SK-N-MC (cell line): Measurements from ENCODE around the gene CHST13.
A peak's percentile ranks its signal among the peaks of the same experiment; 100 is the strongest.

Experiments
- DNase-seq: peaks from one replicate; pipeline ENCODE4 v3.0.0-alpha.2; 2011; ENCODE audit warnings: low read depth, low spot score
- H3K27ac ChIP-seq: fragments of 200-600 bp; sonication (generic); 2 replicates; pipeline ENCODE4 v1.5.1; 2016; ENCODE audit warnings: mixed run types
- H3K36me3 ChIP-seq: fragments of 200-600 bp; sonication (generic); 2 replicates; pipeline ENCODE4 v1.6.1; 2017; ENCODE audit warnings: antibody characterized with exemption, low read length, mixed read lengths; ENCODE audit not compliant: insufficient read depth
- H3K4me3 ChIP-seq: fragments of 200-600 bp; sonication (generic); 2 replicates; pipeline ENCODE4 v1.5.1; 2016
- H3K9ac ChIP-seq: fragments of 200-600 bp; sonication (generic); 2 replicates; pipeline ENCODE4 v1.8.0; 2017; ENCODE audit warnings: mixed run types, mixed read lengths; ENCODE audit not compliant: insufficient read length
- H3K9me3 ChIP-seq: fragments of 200-600 bp; sonication (generic); 2 replicates; pipeline ENCODE4 v1.6.1; 2017; ENCODE audit warnings: low read depth, mild to moderate bottlenecking, antibody characterized with exemption, low read length, moderate library complexity, mixed read lengths
- EZH2 ChIP-seq: fragments of 200-600 bp; sonication (generic); IDR thresholded peaks from one replicate; pipeline ENCODE4 v1.6.1; 2017; ENCODE audit warnings: antibody characterized with exemption
- FOXP2 ChIP-seq: optimal IDR thresholded peaks from 2 replicates; pipeline ENCODE3; 2011; ENCODE audit warnings: mild to moderate bottlenecking, moderate library complexity; ENCODE audit not compliant: insufficient read depth; ENCODE audit errors: extremely low read length, control extremely low read depth
- POLR2AphosphoS5 ChIP-seq: IDR thresholded peaks from 2 replicates; pipeline ENCODE4 v1.6.1; 2012; ENCODE audit warnings: mild to moderate bottlenecking, low read depth, low read length, borderline replicate concordance

Gene CHST13

GRCh38 chr3:126523745-126524428 lies at the start of gene CHST13:
CHST13 (plus strand) TSS chr3:126524155; CDS start chr3:126524333, 178 bp downstream.
- Histone ChIP-seq H3K36me3 (no peaks in the 10 kb centered on the region), H3K4me3 (peak within 1 kb of the TSS; percentile 78), H3K9me3 (no peaks in the 10 kb centered on the region), H3K27ac (no peak within 1 kb of the TSS), H3K9ac (peak within 1 kb of the TSS; percentile 21)
- TF ChIP-seq FOXP2 (no peak), POLR2AphosphoS5 (no peak), EZH2 (no peak)
- DNase-seq: no peak

GRCh38 chr3:126474498-126475412 lies 49.2 kb upstream of the CHST13 start:
- Histone ChIP-seq H3K9ac (peak overlapping the region; percentile 86), H3K9me3 (no peaks in the 10 kb centered on the region), H3K36me3 (peaks cover 38% of the 10 kb centered on the region), H3K27ac (no peak overlapping the region), H3K4me3 (peak overlapping the region; percentile 81)
- no peak for DNase-seq
- TF ChIP-seq EZH2 (no peak), FOXP2 (no peak), POLR2AphosphoS5 (no peak)

GRCh38 chr3:126475413-126476114 lies 48.4 kb upstream of the CHST13 start, which contains the start of gene ZXDC:
ZXDC (minus strand) TSS chr3:126475891; CDS start chr3:126475865, 26 bp downstream.
- H3K4me3 ChIP-seq: peak within 1 kb of the TSS; percentile 81
- H3K27ac ChIP-seq: peak within 1 kb of the TSS; percentile 64; the same call in 1 of the 2 replicates
- peak within 1 kb of the TSS; percentile 86 for H3K9ac ChIP-seq
- DNase-seq: peak; percentile 52
- TF ChIP-seq FOXP2 (no peak), EZH2 (no peak), POLR2AphosphoS5 (no peak; the same call in 1 of the 2 replicates)
- peaks cover 30% of the 10 kb centered on the region for H3K36me3 ChIP-seq
- no peaks in the 10 kb centered on the region for H3K9me3 ChIP-seq

- peak overlapping the region; percentile 78 for H3K4me3 ChIP-seq
- peak overlapping the region; percentile 64; the same call in 1 of the 2 replicates for H3K27ac ChIP-seq
- TF ChIP-seq EZH2 (no peak), FOXP2 (no peak), POLR2AphosphoS5 (peak; percentile 71)
- peak overlapping the region; percentile 62 for H3K9ac ChIP-seq
- H3K36me3 ChIP-seq: peaks cover 22% of the 10 kb centered on the region
- DNase-seq: no peak
- H3K9me3 ChIP-seq: no peaks in the 10 kb centered on the region
Measured at GRCh38 chr3:126476166-126477060, 47.5 kb upstream of the CHST13 start.

DNA sequence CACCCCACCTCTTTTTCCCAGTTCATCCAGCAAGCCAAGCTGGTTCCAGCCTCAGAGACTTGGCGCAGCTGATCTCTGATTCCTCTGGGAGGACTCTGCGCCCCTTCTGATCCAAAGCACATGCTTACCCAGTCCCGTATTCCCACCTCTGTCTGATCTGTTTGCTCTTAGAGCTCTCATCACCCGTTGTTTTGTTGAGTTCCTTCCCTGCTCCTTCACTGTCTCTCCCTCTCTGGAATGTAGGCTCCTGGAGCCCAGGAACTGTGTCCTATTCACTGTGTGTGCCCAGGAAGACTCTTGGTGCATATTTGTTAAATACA lies 46.9 kb upstream of the CHST13 start:
- peak overlapping the region; percentile 43; the same call in 1 of the 2 replicates for H3K27ac ChIP-seq
- peaks cover 16% of the 10 kb centered on the region for H3K36me3 ChIP-seq
- no peak for TF ChIP-seq FOXP2
- TF ChIP-seq POLR2AphosphoS5: no peak
- no peak for TF ChIP-seq EZH2
- H3K9ac ChIP-seq: no peak overlapping the region
- no peaks in the 10 kb centered on the region for H3K9me3 ChIP-seq
- H3K4me3 ChIP-seq: no peak overlapping the region
- DNase-seq: no peak

GRCh38 chr3:126478581-126479310 lies 45.2 kb upstream of the CHST13 start:
- TF ChIP-seq FOXP2 (no peak), POLR2AphosphoS5 (no peak), EZH2 (no peak)
- DNase-seq: no peak
- Histone ChIP-seq H3K27ac (no peak overlapping the region), H3K4me3 (no peak overlapping the region), H3K9ac (no peak overlapping the region), H3K9me3 (no peaks in the 10 kb centered on the region), H3K36me3 (peaks cover 1% of the 10 kb centered on the region; the same call in 1 of the 2 replicates)

DNA sequence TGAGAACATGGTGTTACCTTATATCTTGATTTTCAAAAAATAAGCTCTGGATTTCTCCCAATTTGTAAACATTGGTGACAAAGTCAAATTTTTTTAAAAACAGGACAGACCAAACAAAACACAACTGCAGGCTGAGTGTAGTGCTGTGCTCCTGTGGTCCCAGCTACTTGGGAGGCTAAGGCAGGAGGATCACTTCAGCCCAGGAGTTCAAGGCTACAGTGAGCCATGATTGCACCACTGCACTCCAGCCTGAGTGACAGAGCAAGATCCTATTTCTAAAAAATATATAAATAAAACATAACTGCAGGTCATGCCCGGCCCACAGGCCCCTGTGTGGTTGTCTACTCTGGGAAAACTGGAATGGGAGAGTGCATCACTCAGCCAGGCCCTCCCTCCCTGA lies 44.3 kb upstream of the CHST13 start:
- TF ChIP-seq POLR2AphosphoS5 (no peak), FOXP2 (no peak), EZH2 (no peak)
- Histone ChIP-seq H3K36me3 (no peaks in the 10 kb centered on the region), H3K4me3 (no peak overlapping the region), H3K27ac (no peak overlapping the region), H3K9me3 (no peaks in the 10 kb centered on the region), H3K9ac (no peak overlapping the region)
- no peak for DNase-seq
